AG09309 (cell line): ENCODE results near the gene CATSPERE.

Source experiments
- DNase-seq: peaks from one replicate; pipeline ENCODE4 v3.0.0-alpha.2; 2010; ENCODE audit warnings: low read depth
- H3K4me3 ChIP-seq: 2 replicates; pipeline ENCODE4 v1.5.1; 2011; ENCODE audit warnings: mild to moderate bottlenecking, low read depth, low read length, moderate library complexity; ENCODE audit not compliant: control insufficient read depth
- CTCF ChIP-seq: IDR thresholded peaks from 2 replicates; pipeline ENCODE4 v1.5.1; 2011; ENCODE audit warnings: mild to moderate bottlenecking, low read depth, low read length, inconsistent platforms; ENCODE audit not compliant: insufficient read depth, control insufficient read depth; ENCODE audit errors: missing control alignments

Gene CATSPERE

DNA sequence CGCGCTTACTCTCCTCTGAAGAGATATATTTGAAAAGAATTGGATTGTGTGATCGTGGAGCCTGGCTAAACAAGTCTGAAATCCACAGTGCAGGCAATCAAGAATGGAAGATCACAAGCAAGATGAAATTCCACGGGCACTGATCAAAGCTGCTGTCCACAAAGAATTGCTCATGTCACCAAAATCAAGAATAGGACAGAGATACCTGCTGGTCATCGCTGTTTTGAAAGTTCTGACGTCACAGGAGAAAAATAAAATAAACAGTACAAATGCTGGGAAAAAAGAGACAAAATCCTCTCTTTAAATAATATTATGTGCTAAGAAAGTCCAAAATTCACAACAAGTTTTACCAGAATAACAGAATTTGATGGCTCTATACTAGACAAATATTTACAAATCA is 179.8 kb downstream of the CATSPERE start:
- no peak for TF ChIP-seq CTCF
- DNase-seq = no peak
- no peak overlapping the region for H3K4me3 ChIP-seq

DNA sequence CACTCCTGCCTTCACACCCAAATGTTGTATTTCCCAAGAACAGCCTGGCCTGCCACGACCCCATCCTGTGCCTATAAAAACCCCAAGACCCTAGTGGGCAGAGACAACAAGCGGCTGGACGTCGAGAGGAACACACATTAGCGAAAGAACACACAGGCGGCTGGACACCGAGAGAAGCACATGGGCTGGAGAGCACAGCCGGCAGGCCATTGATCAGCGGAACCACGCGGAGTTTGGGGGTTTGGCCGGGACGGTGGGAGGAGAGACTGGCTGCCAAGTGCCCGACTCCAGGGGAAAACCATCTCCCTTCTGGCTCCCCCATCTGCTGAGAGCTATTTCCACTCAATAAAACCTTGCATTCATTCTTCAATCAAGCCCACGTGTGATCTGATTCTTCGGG is 181.5 kb downstream of the CATSPERE start:
- no peak for TF ChIP-seq CTCF
- H3K4me3 ChIP-seq = no peak overlapping the region
- DNase-seq = no peak

GRCh38 chr1:244642988-244643387 is 181.9 kb downstream of the CATSPERE start:
- DNase-seq = no peak
- H3K4me3 ChIP-seq = no peak overlapping the region
- no peak for TF ChIP-seq CTCF

GRCh38 chr1:244645414-244645813 is 184.3 kb downstream of the CATSPERE start:
- no peak for DNase-seq
- no peak overlapping the region for H3K4me3 ChIP-seq
- TF ChIP-seq CTCF = no peak

DNA sequence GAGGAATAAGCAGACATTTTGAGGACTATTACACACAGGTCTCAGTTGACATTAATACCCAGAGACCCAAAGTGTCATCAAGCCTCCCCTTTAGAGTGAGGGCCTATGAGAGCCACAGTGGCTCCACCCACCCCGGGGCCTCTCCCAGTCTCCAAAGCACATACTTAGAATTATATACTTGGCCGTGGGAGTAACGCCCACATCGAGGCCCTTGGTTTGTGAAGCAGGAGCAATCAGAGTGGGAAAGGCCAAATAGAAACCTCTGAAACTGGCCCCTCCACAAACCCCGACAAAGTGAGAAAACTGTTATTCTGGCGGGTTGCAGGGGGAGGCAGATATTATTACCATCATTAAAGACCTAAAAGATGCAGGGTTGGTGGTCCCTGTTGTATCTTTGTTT is 184.8 kb downstream of the CATSPERE start:
- DNase-seq = no peak
- H3K4me3 ChIP-seq = no peak overlapping the region
- TF ChIP-seq CTCF = no peak

- no peak overlapping the region for H3K4me3 ChIP-seq
- TF ChIP-seq CTCF = no peak
- DNase-seq = no peak
Measured at GRCh38 chr1:244647819-244648218, 186.7 kb downstream of the CATSPERE start.

DNA sequence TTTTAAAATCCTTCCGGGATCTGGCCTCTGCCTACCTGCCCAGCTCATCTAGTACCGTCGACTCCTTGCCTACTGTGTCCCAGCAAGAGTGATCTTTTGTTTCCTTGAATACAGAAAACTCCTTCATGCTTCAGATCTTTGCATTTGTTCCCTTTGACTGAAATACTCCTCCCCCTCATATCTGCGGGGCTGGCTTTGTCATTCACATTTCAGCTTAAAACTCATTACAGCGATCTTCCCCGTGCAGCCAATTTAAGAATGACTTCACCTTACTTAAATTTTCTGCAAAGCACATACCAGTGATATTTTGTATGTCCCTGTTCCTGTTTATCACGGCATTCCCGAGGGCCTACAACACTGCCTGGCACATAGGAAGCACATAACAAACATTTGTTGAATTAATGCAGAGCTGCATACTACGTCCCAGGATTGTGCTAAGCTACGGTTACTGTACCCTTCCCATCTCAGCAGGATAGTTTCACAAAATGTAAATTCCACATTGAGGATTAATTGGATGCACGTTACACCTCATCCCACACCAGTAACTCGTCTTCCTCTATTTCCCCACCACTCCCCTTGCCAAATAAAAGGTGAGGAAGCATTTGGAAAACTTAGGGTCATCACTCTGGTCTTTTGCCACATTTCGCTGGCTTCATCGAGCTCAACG is 191.0 kb downstream of the CATSPERE start:
- no peak for TF ChIP-seq CTCF
- DNase-seq = no peak

More for the DNA sequence above, 191.0 kb downstream of the CATSPERE start:
- peak overlapping the region; percentile 58 for H3K4me3 ChIP-seq
